D721Med (cell line): Measurements from ENCODE around the gene POP4.

Experiments
- DNase-seq: peaks from one replicate; pipeline ENCODE4 v3.0.0; 2011; ENCODE audit warnings: low spot score; ENCODE audit not compliant: insufficient read length
- FAIRE-seq: peaks from 2 replicates; lab custom pipeline; 2011; peaks lifted over from hg19 to GRCh38; lab: Jason Lieb, UNC
- CTCF ChIP-seq: IDR thresholded peaks from 2 replicates; pipeline ENCODE4 v1.5.1; 2012; ENCODE audit warnings: mild to moderate bottlenecking, control low read depth; ENCODE audit not compliant: insufficient read depth; ENCODE audit errors: missing control alignments

POP4 gene

GRCh38 chr19:29564574-29565005 lies 41.5 kb upstream of the POP4 start:
- TF ChIP-seq CTCF: no peak
- DNase-seq (no peak), FAIRE-seq (no peak)

GRCh38 chr19:29565171-29565570 lies 40.9 kb upstream of the POP4 start:
- FAIRE-seq (no peak), DNase-seq (no peak)
- TF ChIP-seq CTCF: no peak

GRCh38 chr19:29566496-29567054 lies 39.5 kb upstream of the POP4 start:
- FAIRE-seq (no peak), DNase-seq (no peak)
- no peak for TF ChIP-seq CTCF

GRCh38 chr19:29567366-29567915 lies 38.6 kb upstream of the POP4 start:
- TF ChIP-seq CTCF: no peak
- FAIRE-seq (no peak), DNase-seq (no peak)

- DNase-seq: no peak
- no peak for FAIRE-seq
- no peak for TF ChIP-seq CTCF
Observed at GRCh38 chr19:29568036-29569025, 37.8 kb upstream of the POP4 start.

- no peak for TF ChIP-seq CTCF
- DNase-seq (no peak), FAIRE-seq (no peak)
Observed at GRCh38 chr19:29569038-29569911, 36.8 kb upstream of the POP4 start.
